SK-N-SH (cell line): ENCODE data around the gene CLDND1. TPM values are rescaled to one million over a fixed set of nuclear protein-coding genes. Genes with fewer than 3 reads are reported as not detected.

Experiments
- CTCF ChIA-PET: fragments of 300-600, 350-600 bp; formaldehyde crosslinking; extraction: SDS; loops from one replicate; lab custom pipeline; 2021; lab: Yijun Ruan, JAX
- POLR2A ChIA-PET: fragments of 350-600 bp; sonication (Branson Sonifier 250); formaldehyde crosslinking; extraction: SDS; loops from one replicate; lab custom pipeline; 2020; ENCODE audit warnings: antibody characterized with exemption, inconsistent platforms; lab: Yijun Ruan, JAX
- DNase-seq: peaks from one replicate; pipeline ENCODE4 v3.0.0; 2012
- H2AFZ ChIP-seq: fragments of 200-600 bp; sonication (generic); 2 replicates; pipeline ENCODE4 v1.8.1; 2016; ENCODE audit warnings: antibody characterized with exemption, mild to moderate bottlenecking, low read depth
- H3F3A ChIP-seq: fragments of 200-600 bp; sonication (generic); replicated peaks from 2 replicates; pipeline ENCODE3; 2016; ENCODE audit warnings: antibody characterized with exemption, mild to moderate bottlenecking; ENCODE audit not compliant: insufficient read depth
- H3K27ac ChIP-seq, 2 experiments: fragments of 200-500 bp in 1 of 2; fragments of 200-600 bp in 1 of 2; sonication (Bioruptor generic) in 1 of 2; sonication (generic), shearing (Covaris generic) in 1 of 2; 2 replicates each; pipeline versions ENCODE4 v1.5.1 to v1.6.1; 2014 to 2016; ENCODE audit warnings: low read depth in 2 of 2, inconsistent platforms in 1 of 2, low read length in 1 of 2, mild to moderate bottlenecking in 1 of 2, mixed read lengths in 1 of 2
- H3K27me3 ChIP-seq: fragments of 200-600 bp; sonication (generic), shearing (Covaris generic); 2 replicates; pipeline ENCODE4 v1.6.1; 2016; ENCODE audit warnings: mixed run types; ENCODE audit not compliant: insufficient read depth
- H3K36me3 ChIP-seq, 2 experiments: fragments of 200-500 bp in 1 of 2; fragments of 200-600 bp in 1 of 2; sonication (Bioruptor generic) in 1 of 2; sonication (generic) in 1 of 2; replicated peaks in 1 of 2; 2 replicates each; pipeline versions ENCODE3 to v1.5.1; 2014 to 2016; ENCODE audit warnings: low read length in 1 of 2, mild to moderate bottlenecking in 1 of 2; ENCODE audit not compliant: insufficient read depth in 2 of 2, control insufficient read depth in 1 of 2
- H3K4me1 ChIP-seq, 2 experiments: fragments of 200-500 bp in 1 of 2; fragments of 200-600 bp in 1 of 2; sonication (Bioruptor generic) in 1 of 2; sonication (generic), shearing (Covaris generic) in 1 of 2; 2 replicates each; pipeline versions ENCODE4 v1.5.1 to v1.6.1; 2014 to 2016; ENCODE audit warnings: low read depth in 1 of 2, low read length in 1 of 2, mixed run types in 1 of 2; ENCODE audit not compliant: insufficient read depth in 2 of 2, control insufficient read depth in 1 of 2
- H3K4me2 ChIP-seq: fragments of 200-600 bp; sonication (generic), shearing (Covaris generic); 2 replicates; pipeline ENCODE4 v1.6.1; 2017; ENCODE audit warnings: mixed run types
- H3K4me3 ChIP-seq, 2 experiments: fragments of 200-500 bp in 1 of 2; fragments of 200-600 bp in 1 of 2; sonication (Bioruptor generic) in 1 of 2; sonication (generic), shearing (Covaris generic) in 1 of 2; 2 replicates each; pipeline versions ENCODE4 v1.5.1 to v1.8.1; 2014 to 2016; ENCODE audit warnings: low read depth in 2 of 2, inconsistent platforms in 1 of 2, low read length in 1 of 2, mild to moderate bottlenecking in 1 of 2, mixed read lengths in 1 of 2, moderate library complexity in 1 of 2
- H3K79me2 ChIP-seq: fragments of 200-600 bp; sonication (generic); 2 replicates; pipeline ENCODE4 v1.8.1; 2017; ENCODE audit warnings: mild to moderate bottlenecking; ENCODE audit not compliant: insufficient read depth
- H3K9ac ChIP-seq: fragments of 200-600 bp; sonication (generic); 2 replicates; pipeline ENCODE4 v1.6.1; 2017; ENCODE audit warnings: mixed run types
- H3K9me2 ChIP-seq: fragments of 200-600 bp; sonication (generic); 2 replicates; pipeline ENCODE4 v1.6.1; 2017; ENCODE audit warnings: mixed run types
- H3K9me3 ChIP-seq: fragments of 200-600 bp; sonication (generic); 2 replicates; pipeline ENCODE4 v1.6.1; 2017; ENCODE audit warnings: mixed run types, mild to moderate bottlenecking, moderate library complexity
- H4K20me1 ChIP-seq: fragments of 200-600 bp; sonication (generic); 2 replicates; pipeline ENCODE4 v1.6.1; 2017; ENCODE audit warnings: mild to moderate bottlenecking, mixed run types; ENCODE audit not compliant: insufficient read depth
- ELF1 ChIP-seq: IDR thresholded peaks from 2 replicates; pipeline ENCODE4 v1.4.0; 2012
- EP300 ChIP-seq, 2 experiments: IDR thresholded peaks; 2 replicates each; pipeline versions ENCODE4 v1.4.0 to v1.6.1; 2012; ENCODE audit warnings: borderline replicate concordance in 1 of 2, low read depth in 1 of 2, low read length in 1 of 2
- FOSL2 ChIP-seq: IDR thresholded peaks from 2 replicates; pipeline ENCODE4 v1.4.0; 2012; ENCODE audit warnings: low read depth, mild to moderate bottlenecking, moderate library complexity, borderline replicate concordance
- FOXM1 ChIP-seq: IDR thresholded peaks from 2 replicates; pipeline ENCODE4 v1.4.0; 2012; ENCODE audit warnings: low read depth, mild to moderate bottlenecking
- GABPA ChIP-seq: IDR thresholded peaks from 2 replicates; pipeline ENCODE4 v1.4.0; 2012; ENCODE audit warnings: low read depth, mild to moderate bottlenecking
- GATA2 ChIP-seq: sonication (generic); formaldehyde crosslinking; IDR thresholded peaks from 2 replicates; pipeline ENCODE4 v1.5.0; 2020; ENCODE audit warnings: mild to moderate bottlenecking, missing genetic modification reagents
- JUND ChIP-seq: IDR thresholded peaks from 2 replicates; pipeline ENCODE4 v1.4.0; 2012
- MAX ChIP-seq: IDR thresholded peaks from 2 replicates; pipeline ENCODE4 v1.4.0; 2012; ENCODE audit warnings: low read depth
- MEF2A ChIP-seq: IDR thresholded peaks from 2 replicates; pipeline ENCODE4 v1.4.0; 2012; ENCODE audit warnings: low read depth, borderline replicate concordance
- NFIC ChIP-seq: IDR thresholded peaks from 2 replicates; pipeline ENCODE4 v1.4.0; 2012; ENCODE audit warnings: borderline replicate concordance
- NRF1 ChIP-seq: IDR thresholded peaks from 2 replicates; pipeline ENCODE4 v1.6.1; 2012; ENCODE audit warnings: low read depth, mild to moderate bottlenecking, low read length
- PBX3 ChIP-seq: IDR thresholded peaks from 2 replicates; pipeline ENCODE4; 2012
- POLR2AphosphoS5 ChIP-seq: IDR thresholded peaks from 2 replicates; pipeline ENCODE4 v1.6.1; 2012; ENCODE audit warnings: low read depth, low read length
- RAD21 ChIP-seq: IDR thresholded peaks from 2 replicates; pipeline ENCODE4 v1.6.1; 2012; ENCODE audit warnings: mild to moderate bottlenecking, low read length
- REST ChIP-seq: IDR thresholded peaks from 2 replicates; pipeline ENCODE4 v1.6.1; 2012; ENCODE audit warnings: mild to moderate bottlenecking, low read depth, low read length, moderate library complexity
- TAF1 ChIP-seq: IDR thresholded peaks from 2 replicates; pipeline ENCODE4 v1.6.1; 2012; ENCODE audit warnings: low read depth, mild to moderate bottlenecking, low read length, moderate library complexity, borderline replicate concordance
- TEAD4 ChIP-seq: IDR thresholded peaks from 2 replicates; pipeline ENCODE4 v1.4.0; 2012; ENCODE audit warnings: mild to moderate bottlenecking, borderline replicate concordance; ENCODE audit not compliant: insufficient read depth
- USF1 ChIP-seq: IDR thresholded peaks from 2 replicates; pipeline ENCODE4 v1.4.0; 2012; ENCODE audit warnings: low read depth, borderline replicate concordance
- WGBS: methylation state at CpG from one replicate; pipeline ENCODE4 v1.1.6; 2017; ENCODE audit warnings: low lambda C conversion rate; 5-methylcytosine and 5-hydroxymethylcytosine counted together
- polyA plus RNA-seq, 3 experiments: library from polyadenylated mRNA; depleted of rRNA; stranded (reverse); fragments of >200 nt; gene quantifications; 2 replicates each; pipeline ENCODE4 v1.2.3, GENCODE V29; 2012
- TF ChIP-seq, protein P1 (sequence below): fragments of 150-350 bp; IDR thresholded peaks from 2 replicates; pipeline ENCODE4 v1.6.1; 2016; ENCODE audit warnings: mild to moderate bottlenecking, low read depth, low read length
- TF ChIP-seq, protein P2 (sequence below): IDR thresholded peaks from 2 replicates; pipeline ENCODE4 v1.4.0; 2012; ENCODE audit warnings: low read depth, borderline replicate concordance

The CLDND1 gene
- polyA plus RNA-seq, 1 of the 3 experiments (the other 2 are of a cell fraction) = 110 TPM

DNA sequence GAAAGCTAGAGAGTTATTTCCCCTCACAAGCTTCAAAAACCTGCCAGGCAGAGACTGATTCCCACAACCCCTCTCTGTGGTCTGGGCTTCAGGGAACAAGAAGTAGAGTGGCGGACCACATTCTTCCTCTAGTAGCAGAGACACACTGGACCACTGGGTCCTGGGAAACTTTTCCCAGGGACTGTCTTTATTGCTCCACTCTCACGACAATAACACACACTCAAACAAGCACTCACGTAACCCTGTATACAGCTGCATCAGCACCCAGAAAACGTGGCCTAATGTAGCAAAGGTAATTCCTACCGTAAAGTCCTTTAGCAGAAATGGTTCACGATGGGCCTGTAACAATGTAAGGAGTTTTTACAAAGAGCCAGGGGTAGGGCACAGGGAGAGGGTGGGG is 43.1 kb upstream of the CLDND1 start:
- Histone ChIP-seq H3K4me3 (no peak overlapping the region), H3K9me3 (no peaks in the 10 kb centered on the region), H3K9me2 (no peaks in the 10 kb centered on the region), H3K27me3 (peaks cover 5% of the 10 kb centered on the region; the same call in 1 of the 2 replicates), H3K79me2 (no peaks in the 10 kb centered on the region), H3F3A (no peaks in the 10 kb centered on the region), H3K4me1 (no peaks in the 10 kb centered on the region), H3K27ac (no peak overlapping the region), H2AFZ (no peak overlapping the region), H3K4me2 (no peak overlapping the region), H3K36me3 (no peaks in the 10 kb centered on the region), H3K9ac (no peak overlapping the region), H4K20me1 (no peaks in the 10 kb centered on the region)
- no peak for DNase-seq
- no peak for TF ChIP-seq FOXM1
- no peak for TF ChIP-seq RAD21
- TF ChIP-seq GABPA = no peak
- TF ChIP-seq EP300 (IDR thresholded peaks at IDR 0.05; ENCODE audit: borderline replicate concordance in 1 of 2, low read depth in 1 of 2, low read length in 1 of 2) = no peak
- TF ChIP-seq TAF1 = no peak
- no peak for TF ChIP-seq FOSL2
- TF ChIP-seq TEAD4 = no peak
- TF ChIP-seq MAX = no peak
- TF ChIP-seq REST = no peak
- TF ChIP-seq NFIC = no peak
- TF ChIP-seq POLR2AphosphoS5 = no peak
- TF ChIP-seq ELF1 = no peak
- 68% methylated on average over 6 of the region's 6 CpGs for WGBS
- ChIA-PET CTCF (interaction anchor here (0.6 kb wide), 1 partner anchor 120 kb away, joined by 3 read pairs; no protein-coding TSS in a partner anchor), POLR2A (no interaction called here)

DNA sequence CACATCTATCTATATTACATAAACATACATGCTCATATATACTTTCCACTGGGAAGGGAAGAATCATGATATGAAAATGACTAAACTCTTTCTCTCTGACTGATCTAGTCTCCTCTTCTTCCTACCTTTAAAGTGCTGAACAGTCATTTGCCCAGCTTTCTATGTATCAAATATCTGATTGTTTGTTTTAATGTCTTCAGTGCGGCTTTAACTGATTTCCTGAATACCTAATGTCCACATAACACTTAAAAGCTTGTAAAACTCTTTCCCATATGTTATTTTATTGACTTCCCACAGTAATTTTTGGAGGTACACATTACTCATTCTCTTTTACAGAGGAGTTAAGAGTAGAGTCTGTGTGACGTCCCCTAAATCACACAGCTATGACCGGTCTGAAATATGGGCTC is 42.5 kb upstream of the CLDND1 start:
- no peak overlapping the region for H3K9ac ChIP-seq
- ChIA-PET CTCF (interaction anchor here (0.6 to 1.2 kb wide), 2 partner anchors 9 to 27 kb away, joined by 3 to 4 read pairs; no protein-coding TSS in a partner anchor), POLR2A (no interaction called here)
- no peak overlapping the region for H3K4me2 ChIP-seq
- no peak for DNase-seq
- H3K36me3 ChIP-seq = no peaks in the 10 kb centered on the region
- no peaks in the 10 kb centered on the region for H4K20me1 ChIP-seq
- no peak overlapping the region for H3K4me3 ChIP-seq
- H3K79me2 ChIP-seq = no peaks in the 10 kb centered on the region
- H3K9me3 ChIP-seq = no peaks in the 10 kb centered on the region
- H3K27me3 ChIP-seq = peaks cover 5% of the 10 kb centered on the region; the same call in 1 of the 2 replicates
- no peaks in the 10 kb centered on the region for H3F3A ChIP-seq
- 38% methylated on average over 3 of the region's 3 CpGs for WGBS
- no peak overlapping the region for H2AFZ ChIP-seq
- H3K4me1 ChIP-seq = no peaks in the 10 kb centered on the region
- H3K27ac ChIP-seq = no peak overlapping the region
- H3K9me2 ChIP-seq = no peaks in the 10 kb centered on the region
- TF ChIP-seq EP300 (IDR thresholded peaks at IDR 0.05; ENCODE audit: borderline replicate concordance in 1 of 2, low read depth in 1 of 2, low read length in 1 of 2) = no peak
- no peak for TF ChIP-seq USF1
- TF ChIP-seq POLR2AphosphoS5 = no peak
- TF ChIP-seq GATA2 (CRISPR knock-in tag) = no peak
- TF ChIP-seq, protein P1, sequence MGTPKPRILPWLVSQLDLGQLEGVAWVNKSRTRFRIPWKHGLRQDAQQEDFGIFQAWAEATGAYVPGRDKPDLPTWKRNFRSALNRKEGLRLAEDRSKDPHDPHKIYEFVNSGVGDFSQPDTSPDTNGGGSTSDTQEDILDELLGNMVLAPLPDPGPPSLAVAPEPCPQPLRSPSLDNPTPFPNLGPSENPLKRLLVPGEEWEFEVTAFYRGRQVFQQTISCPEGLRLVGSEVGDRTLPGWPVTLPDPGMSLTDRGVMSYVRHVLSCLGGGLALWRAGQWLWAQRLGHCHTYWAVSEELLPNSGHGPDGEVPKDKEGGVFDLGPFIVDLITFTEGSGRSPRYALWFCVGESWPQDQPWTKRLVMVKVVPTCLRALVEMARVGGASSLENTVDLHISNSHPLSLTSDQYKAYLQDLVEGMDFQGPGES = no peak
- TF ChIP-seq JUND = no peak
- TF ChIP-seq NFIC = no peak
- no peak for TF ChIP-seq PBX3
- no peak for TF ChIP-seq MEF2A
- no peak for TF ChIP-seq NRF1
- TF ChIP-seq, protein P2, sequence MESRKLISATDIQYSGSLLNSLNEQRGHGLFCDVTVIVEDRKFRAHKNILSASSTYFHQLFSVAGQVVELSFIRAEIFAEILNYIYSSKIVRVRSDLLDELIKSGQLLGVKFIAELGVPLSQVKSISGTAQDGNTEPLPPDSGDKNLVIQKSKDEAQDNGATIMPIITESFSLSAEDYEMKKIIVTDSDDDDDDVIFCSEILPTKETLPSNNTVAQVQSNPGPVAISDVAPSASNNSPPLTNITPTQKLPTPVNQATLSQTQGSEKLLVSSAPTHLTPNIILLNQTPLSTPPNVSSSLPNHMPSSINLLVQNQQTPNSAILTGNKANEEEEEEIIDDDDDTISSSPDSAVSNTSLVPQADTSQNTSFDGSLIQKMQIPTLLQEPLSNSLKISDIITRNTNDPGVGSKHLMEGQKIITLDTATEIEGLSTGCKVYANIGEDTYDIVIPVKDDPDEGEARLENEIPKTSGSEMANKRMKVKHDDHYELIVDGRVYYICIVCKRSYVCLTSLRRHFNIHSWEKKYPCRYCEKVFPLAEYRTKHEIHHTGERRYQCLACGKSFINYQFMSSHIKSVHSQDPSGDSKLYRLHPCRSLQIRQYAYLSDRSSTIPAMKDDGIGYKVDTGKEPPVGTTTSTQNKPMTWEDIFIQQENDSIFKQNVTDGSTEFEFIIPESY = no peak
